Measurements from ENCODE around the gene SPATA46.
A peak's percentile ranks its signal among the peaks of the same experiment; 100 is the strongest.

SPATA46 gene

GRCh38 chr1:162351246-162351842 lies 25.3 kb downstream of the SPATA46 start:
- no peak for DNase-seq

- no peak for DNase-seq
Observed at GRCh38 chr1:162349635-162350330, 26.9 kb downstream of the SPATA46 start.

GRCh38 chr1:162347281-162347680 lies 29.4 kb downstream of the SPATA46 start:
- no peak for DNase-seq

GRCh38 chr1:162343470-162343869 lies 33.2 kb downstream of the SPATA46 start:
- DNase-seq = no peak

- DNase-seq = no peak
Observed at GRCh38 chr1:162342452-162342983, 34.1 kb downstream of the SPATA46 start.

- peak; percentile 52 for DNase-seq
Observed at GRCh38 chr1:162336621-162337285, 39.9 kb downstream of the SPATA46 start.

- no peak for DNase-seq
Observed at GRCh38 chr1:162335126-162335525, 41.5 kb downstream of the SPATA46 start.

- DNase-seq = no peak
Observed at GRCh38 chr1:162333991-162334390, 42.7 kb downstream of the SPATA46 start.

GRCh38 chr1:162329826-162330225 lies 46.8 kb downstream of the SPATA46 start:
- DNase-seq = no peak

- DNase-seq = no peak
Observed at GRCh38 chr1:162328512-162328911, 48.1 kb downstream of the SPATA46 start.

GRCh38 chr1:162327788-162328165 lies 48.9 kb downstream of the SPATA46 start:
- no peak for DNase-seq

GRCh38 chr1:162327144-162327787 lies 49.4 kb downstream of the SPATA46 start:
- no peak for DNase-seq

GRCh38 chr1:162326559-162326958 lies 50.1 kb downstream of the SPATA46 start:
- no peak for DNase-seq

GRCh38 chr1:162324396-162324795 lies 52.3 kb downstream of the SPATA46 start:
- no peak for DNase-seq
